ENCODE measurements around the gene TLK1.

Gene TLK1

GRCh38 chr2:171160119-171160955 lies at the start of gene TLK1:
Gene TLK1 (minus strand): TSS chr2:171160893. CDS start chr2:171160428, 465 bp downstream.
- peak; percentile 48 to 51 for DNase-seq (ENCODE audit: low read depth in 2 of 2)

- no peak for DNase-seq (ENCODE audit: low read depth in 2 of 2)
Observed at GRCh38 chr2:171210216-171210863, 49.6 kb upstream of the TLK1 start.

GRCh38 chr2:171208657-171209056 lies 48.0 kb upstream of the TLK1 start:
- no peak for DNase-seq (ENCODE audit: low read depth in 2 of 2)

- no peak for DNase-seq (ENCODE audit: low read depth in 2 of 2)
Observed at GRCh38 chr2:171206422-171207115, 45.9 kb upstream of the TLK1 start.

GRCh38 chr2:171205551-171205950 lies 44.9 kb upstream of the TLK1 start:
- no peak for DNase-seq (ENCODE audit: low read depth in 2 of 2)

- DNase-seq (ENCODE audit: low read depth in 2 of 2): no peak
Observed at GRCh38 chr2:171201767-171202166, 41.1 kb upstream of the TLK1 start.

- no peak for DNase-seq (ENCODE audit: low read depth in 2 of 2)
Observed at GRCh38 chr2:171201271-171201670, 40.6 kb upstream of the TLK1 start.

GRCh38 chr2:171200469-171200868 lies 39.8 kb upstream of the TLK1 start:
- DNase-seq (ENCODE audit: low read depth in 2 of 2): no peak

GRCh38 chr2:171191021-171191420 lies 30.3 kb upstream of the TLK1 start:
- no peak for DNase-seq (ENCODE audit: low read depth in 2 of 2)

- DNase-seq (ENCODE audit: low read depth in 2 of 2): no peak
Observed at GRCh38 chr2:171187819-171188218, 27.1 kb upstream of the TLK1 start.

- no peak for DNase-seq (ENCODE audit: low read depth in 2 of 2)
Observed at GRCh38 chr2:171187177-171187576, 26.5 kb upstream of the TLK1 start.

GRCh38 chr2:171185941-171186340 lies 25.2 kb upstream of the TLK1 start:
- DNase-seq (ENCODE audit: low read depth in 2 of 2): no peak

- no peak for DNase-seq (ENCODE audit: low read depth in 2 of 2)
Observed at GRCh38 chr2:171185165-171185818, 24.6 kb upstream of the TLK1 start.

GRCh38 chr2:171181064-171182049 lies 20.7 kb upstream of the TLK1 start:
- DNase-seq (ENCODE audit: low read depth in 2 of 2): no peak

GRCh38 chr2:171180229-171180930 lies 19.7 kb upstream of the TLK1 start:
- DNase-seq (ENCODE audit: low read depth in 2 of 2): no peak

- DNase-seq (ENCODE audit: low read depth in 2 of 2): no peak
Observed at GRCh38 chr2:171178993-171179392, 18.3 kb upstream of the TLK1 start.

GRCh38 chr2:171176516-171176915 lies 15.8 kb upstream of the TLK1 start:
- no peak for DNase-seq (ENCODE audit: low read depth in 2 of 2)

- no peak for DNase-seq (ENCODE audit: low read depth in 2 of 2)
Observed at GRCh38 chr2:171174075-171174474, 13.4 kb upstream of the TLK1 start.

- no peak for DNase-seq (ENCODE audit: low read depth in 2 of 2)
Observed at GRCh38 chr2:171173087-171173486, 12.4 kb upstream of the TLK1 start.

GRCh38 chr2:171171808-171172207 lies 11.1 kb upstream of the TLK1 start:
- no peak for DNase-seq (ENCODE audit: low read depth in 2 of 2)
